H1 (cell line): ENCODE results near the gene ZNF311. TPM values are rescaled to one million over a fixed set of nuclear protein-coding genes. Genes with fewer than 3 reads are reported as not detected.

Source experiments
- ASH2L ChIP-seq: fragments of 200-600, 300-600 bp; sonication (generic); IDR thresholded peaks from one replicate; pipeline ENCODE4 v1.7.1; 2017; ENCODE audit warnings: low read length
- ATF2 ChIP-seq: IDR thresholded peaks from 2 replicates; pipeline ENCODE4 v1.6.1; 2012; ENCODE audit warnings: low read length, inconsistent platforms
- BCL11A ChIP-seq, 2 experiments: IDR thresholded peaks; one replicate each; pipeline ENCODE4 v1.6.1; 2011; ENCODE audit warnings: low read depth in 2 of 2, low read length in 2 of 2, mild to moderate bottlenecking in 2 of 2
- CBX8 ChIP-seq: fragments of 300-800, 300-1000 bp; sonication (generic); IDR thresholded peaks from 2 replicates; pipeline ENCODE4 v1.7.1; 2016; ENCODE audit warnings: low read depth, low read length, borderline replicate concordance
- CHD1 ChIP-seq: IDR thresholded peaks from 2 replicates; pipeline ENCODE4 v1.6.1; 2012; ENCODE audit warnings: low read depth, low read length, improper control_type of control experiment
- KDM1A ChIP-seq: fragments of 200-600, 300-600 bp; sonication (generic); IDR thresholded peaks from 2 replicates; pipeline ENCODE4 v1.7.1; 2016; ENCODE audit warnings: mild to moderate bottlenecking, low read length, borderline replicate concordance
- KDM4A ChIP-seq: IDR thresholded peaks from one replicate; pipeline ENCODE4 v1.7.1; 2012; ENCODE audit warnings: low read depth, mild to moderate bottlenecking, moderate library complexity, low read length, inconsistent platforms; ENCODE audit not compliant: severe bottlenecking
- MAFK ChIP-seq: IDR thresholded peaks from 2 replicates; pipeline ENCODE4 v1.6.1; 2012; ENCODE audit warnings: low read depth, mild to moderate bottlenecking, improper control_type of control experiment, low read length
- MAX ChIP-seq: IDR thresholded peaks from 2 replicates; pipeline ENCODE4 v1.6.1; 2012; ENCODE audit warnings: inconsistent platforms
- NRF1 ChIP-seq: IDR thresholded peaks from 2 replicates; pipeline ENCODE4 v1.6.1; 2011; ENCODE audit warnings: mild to moderate bottlenecking, low read depth, low read length, improper control_type of control experiment
- POLR2A ChIP-seq, 2 experiments: IDR thresholded peaks; 1 replicate in 1 of 2; 2 replicates in 1 of 2; pipeline ENCODE4 v1.6.1; 2011; ENCODE audit warnings: low read depth in 2 of 2, low read length in 2 of 2, mild to moderate bottlenecking in 2 of 2; ENCODE audit errors: control extremely low read depth in 1 of 2
- POLR2AphosphoS5 ChIP-seq: IDR thresholded peaks from 2 replicates; pipeline ENCODE4 v1.6.1; 2011; ENCODE audit warnings: low read depth, low read length
- RAD21 ChIP-seq, 2 experiments: IDR thresholded peaks in 1 of 2; conservative IDR thresholded peaks in 1 of 2; 2 replicates each; pipeline ENCODE4 v1.6.1; 2011; ENCODE audit warnings: low read depth in 2 of 2, low read length in 2 of 2, improper control_type of control experiment in 1 of 2, inconsistent platforms in 1 of 2, mild to moderate bottlenecking in 1 of 2, moderate library complexity in 1 of 2
- RFX5 ChIP-seq: IDR thresholded peaks from 2 replicates; pipeline ENCODE4 v1.6.1; 2011; ENCODE audit warnings: low read depth, low read length, improper control_type of control experiment, borderline replicate concordance
- RXRA ChIP-seq: IDR thresholded peaks from 2 replicates; pipeline ENCODE4 v1.6.1; 2011; ENCODE audit warnings: low read depth, mild to moderate bottlenecking, low read length, moderate library complexity; ENCODE audit not compliant: insufficient read depth
- SIN3A ChIP-seq, 2 experiments: IDR thresholded peaks in 1 of 2; conservative IDR thresholded peaks in 1 of 2; 2 replicates each; pipeline ENCODE4 v1.6.1; 2011 to 2012; ENCODE audit warnings: low read length in 2 of 2, improper control_type of control experiment in 1 of 2, low read depth in 1 of 2, mild to moderate bottlenecking in 1 of 2
- TAF7 ChIP-seq: optimal IDR thresholded peaks from 2 replicates; pipeline ENCODE3; 2011; ENCODE audit warnings: low read depth, mild to moderate bottlenecking, inconsistent platforms, low read length, moderate library complexity, borderline replicate concordance
- TCF12 ChIP-seq: IDR thresholded peaks from 2 replicates; pipeline ENCODE4 v1.6.1; 2011; ENCODE audit warnings: low read depth, mild to moderate bottlenecking, low read length
- YY1 ChIP-seq: IDR thresholded peaks from 2 replicates; pipeline ENCODE4 v1.6.1; 2011; ENCODE audit warnings: low read depth, mild to moderate bottlenecking, low read length
- ZNF274 ChIP-seq: IDR thresholded peaks from 2 replicates; pipeline ENCODE4 v1.7.0; 2012; ENCODE audit warnings: low read length, borderline replicate concordance; ENCODE audit errors: extremely low read depth
- polyA plus RNA-seq, 7 experiments: library from polyadenylated mRNA; depleted of rRNA in 3 of 7; stranded (reverse) in 5 of 7; unstranded in 2 of 7; fragments of >200 nt in 5 of 7; fragments of 200-250 nt in 2 of 7; gene quantifications; 1 replicate in 5 of 7; 2 replicates in 1 of 7; 4 replicates in 1 of 7; pipeline versions ENCODE4 v1.2.1 to v1.2.3, GENCODE V29; 2011 to 2013; ENCODE audit warnings: missing spikeins in 2 of 7, mixed read lengths in 2 of 7
- total RNA-seq: library from RNA; stranded (reverse); fragmentation: NEBNext Ultra II Directional; extraction: Animal tissue kit (Norgen Biotek cat#: 25700); gene quantifications from 2 replicates; pipeline ENCODE4 v1.2.1, GENCODE V29; 2021

Gene ZNF311
- total and polyA plus RNA-seq, 2 of the 8 experiments (the other 6 are each of a cell fraction or from before 2014, with no cell fraction given) = 1.9 to 4.2 TPM

GRCh38 chr6:29005183-29005885, at the start of gene ZNF311 (continued):
- TF ChIP-seq ASH2L (peak; percentile 84), TAF7 (no peak), RXRA (no peak), KDM4A (peak; percentile 92), ATF2 (no peak), YY1 (0 out of 2 replicates have a peak, but pooled peaks have one; percentile 6), TCF12 (no peak), RFX5 (no peak), MAX (peak; percentile 74), POLR2A (IDR thresholded peaks at IDR 0.05; ENCODE audit: control extremely low read depth in 1 of 2, low read depth in 2 of 2, low read length in 2 of 2) (peak; percentile 65 to 87), POLR2AphosphoS5 (peak; percentile 49; the same call in 1 of the 2 replicates), SIN3A (conservative IDR thresholded peaks at IDR 0.05 in 1 of 2, IDR thresholded peaks at IDR 0.05 in 1 of 2; ENCODE audit: low read depth in 1 of 2, low read length in 2 of 2) (no peak), KDM1A (0 out of 2 replicates have a peak, but pooled peaks have one; percentile 14), MAFK (no peak), NRF1 (no peak), CBX8 (no peak), RAD21 (IDR thresholded peaks at IDR 0.05 in 1 of 2, conservative IDR thresholded peaks at IDR 0.05 in 1 of 2; ENCODE audit: low read depth in 2 of 2, low read length in 2 of 2) (no peak), ZNF274 (no peak), CHD1 (no peak; the same call in 1 of the 2 replicates), BCL11A (IDR thresholded peaks at IDR 0.05; ENCODE audit: low read depth in 2 of 2, low read length in 2 of 2) (no peak)
